ENCODE data around the gene GRAMD2A. TPM values are rescaled to one million over a fixed set of nuclear protein-coding genes. Genes with fewer than 3 reads are reported as not detected.

GRAMD2A gene
- total RNA-seq, 1 experiment from 2014 or later, result 1.2 TPM

DNA sequence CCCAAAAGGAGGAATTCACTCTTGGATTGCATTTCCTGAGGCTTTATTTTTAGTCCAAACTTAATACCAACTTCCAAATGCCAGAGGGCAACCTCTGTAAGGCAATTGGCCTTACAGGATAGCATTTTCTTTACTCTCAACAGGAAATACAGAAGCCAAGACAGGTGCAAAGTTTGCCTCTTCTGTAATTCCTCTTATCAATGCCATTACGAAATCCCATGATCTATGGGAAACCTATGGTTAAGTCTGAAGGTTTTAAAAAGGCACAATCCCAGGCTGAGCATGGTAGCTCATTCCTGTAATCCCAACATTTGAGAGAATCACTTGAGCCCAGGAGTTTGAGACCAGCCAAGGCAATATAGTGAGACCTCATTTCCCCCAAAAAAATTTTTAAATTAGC lies 18.5 kb upstream of the GRAMD2A start:
- TF ChIP-seq, protein P1, sequence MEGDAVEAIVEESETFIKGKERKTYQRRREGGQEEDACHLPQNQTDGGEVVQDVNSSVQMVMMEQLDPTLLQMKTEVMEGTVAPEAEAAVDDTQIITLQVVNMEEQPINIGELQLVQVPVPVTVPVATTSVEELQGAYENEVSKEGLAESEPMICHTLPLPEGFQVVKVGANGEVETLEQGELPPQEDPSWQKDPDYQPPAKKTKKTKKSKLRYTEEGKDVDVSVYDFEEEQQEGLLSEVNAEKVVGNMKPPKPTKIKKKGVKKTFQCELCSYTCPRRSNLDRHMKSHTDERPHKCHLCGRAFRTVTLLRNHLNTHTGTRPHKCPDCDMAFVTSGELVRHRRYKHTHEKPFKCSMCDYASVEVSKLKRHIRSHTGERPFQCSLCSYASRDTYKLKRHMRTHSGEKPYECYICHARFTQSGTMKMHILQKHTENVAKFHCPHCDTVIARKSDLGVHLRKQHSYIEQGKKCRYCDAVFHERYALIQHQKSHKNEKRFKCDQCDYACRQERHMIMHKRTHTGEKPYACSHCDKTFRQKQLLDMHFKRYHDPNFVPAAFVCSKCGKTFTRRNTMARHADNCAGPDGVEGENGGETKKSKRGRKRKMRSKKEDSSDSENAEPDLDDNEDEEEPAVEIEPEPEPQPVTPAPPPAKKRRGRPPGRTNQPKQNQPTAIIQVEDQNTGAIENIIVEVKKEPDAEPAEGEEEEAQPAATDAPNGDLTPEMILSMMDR (IDR thresholded peaks at IDR 0.05; ENCODE audit: insufficient read depth in 1 of 2, low read depth in 1 of 2, low read length in 1 of 2, severe bottlenecking in 1 of 2, unreplicated experiment in 1 of 2), result no peak

DNA sequence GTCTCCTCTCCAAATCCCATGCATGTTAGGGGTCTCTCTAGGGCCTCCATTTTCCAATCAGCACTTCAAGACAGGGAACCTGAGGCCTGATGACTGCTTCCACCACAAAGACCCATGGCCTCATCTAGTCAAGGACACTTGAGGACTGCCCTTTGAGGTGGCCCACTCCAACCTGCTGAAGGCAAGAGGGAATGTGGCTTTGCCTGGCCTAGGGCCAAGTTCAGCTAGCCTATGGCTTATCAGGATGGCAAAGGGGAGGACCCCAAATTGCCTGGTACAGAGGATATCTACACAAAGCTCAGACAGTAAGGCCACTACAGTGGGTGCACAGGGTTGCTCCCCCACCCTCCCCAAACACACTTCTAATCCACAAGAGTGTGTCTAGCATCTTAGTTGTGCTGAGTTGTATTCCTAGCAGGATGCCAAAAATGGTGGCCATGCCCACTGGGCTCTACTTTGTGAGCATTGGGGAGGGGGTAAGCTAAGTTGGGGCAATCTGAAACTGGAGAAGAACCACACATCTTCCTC lies 10.0 kb upstream of the GRAMD2A start:
- CTCF ChIA-PET, result no interaction called here
- Mint-ChIP-seq H3K4me1 (ENCODE audit: low read depth, unreplicated experiment) (no peaks in the 10 kb centered on the region), H3K9me3 (ENCODE audit: unreplicated experiment) (no peaks in the 10 kb centered on the region)

More for the DNA sequence above, 18.5 kb upstream of the GRAMD2A start:
- Mint-ChIP-seq H3K27me3 (ENCODE audit: insufficient read depth, unreplicated experiment) (no peaks in the 10 kb centered on the region), H3K4me3 (ENCODE audit: unreplicated experiment) (no peak overlapping the region), H3K36me3 (ENCODE audit: insufficient read depth, unreplicated experiment) (peaks cover 97% of the 10 kb centered on the region), H3K27ac (ENCODE audit: unreplicated experiment) (no peak overlapping the region), H3K9me3 (ENCODE audit: unreplicated experiment) (no peaks in the 10 kb centered on the region), H3K4me1 (ENCODE audit: low read depth, unreplicated experiment) (no peaks in the 10 kb centered on the region)
- Histone ChIP-seq H3K4me1 (peaks cover 5% of the 10 kb centered on the region; the same call in 1 of the 2 replicates), H3K9me3 (no peaks in the 10 kb centered on the region), H3K36me3 (ENCODE audit: control insufficient read depth, insufficient read depth, low read length) (peaks cover 3% of the 10 kb centered on the region), H3K4me3 (ENCODE audit: low read depth, low read length) (no peak overlapping the region), H3K27me3 (replicated peaks; ENCODE audit: control insufficient read depth, insufficient read depth, low read length) (no peaks in the 10 kb centered on the region)
- no peak for DNase-seq
- BruUV-seq (replicated peaks), result no TSS peak
- CTCF ChIA-PET, result interaction anchor here (1.8 kb wide), 1 partner anchor 11 kb away, joined by 6 read pairs; no protein-coding TSS in a partner anchor
- POLR2A ChIA-PET, result no interaction called here
- intact Hi-C loops (cut with micrococcal nuclease; ENCODE audit: unreplicated experiment), result no loop called here

DNA sequence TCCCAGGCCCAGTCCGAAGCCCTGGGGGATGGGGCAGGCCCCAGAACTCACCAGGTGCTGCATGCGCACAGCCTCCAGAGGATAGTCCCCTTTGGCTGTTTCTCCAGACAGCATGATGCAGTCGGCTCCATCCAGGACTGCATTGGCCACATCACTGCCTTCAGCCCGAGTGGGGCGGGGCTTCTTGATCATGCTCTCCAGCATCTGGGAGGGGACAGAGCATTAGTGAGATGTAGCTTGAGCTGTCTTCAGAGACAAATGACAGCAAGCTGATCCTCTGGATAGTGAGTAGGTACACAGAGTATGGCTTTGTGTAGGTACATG lies 9.1 kb upstream of the GRAMD2A start:
- Mint-ChIP-seq H3K36me3 (ENCODE audit: insufficient read depth, unreplicated experiment) (peaks cover 96% of the 10 kb centered on the region), H3K9me3 (ENCODE audit: unreplicated experiment) (no peaks in the 10 kb centered on the region), H3K4me1 (ENCODE audit: low read depth, unreplicated experiment) (no peaks in the 10 kb centered on the region), H3K4me3 (ENCODE audit: unreplicated experiment) (no peak overlapping the region), H3K27ac (ENCODE audit: unreplicated experiment) (no peak overlapping the region), H3K27me3 (ENCODE audit: insufficient read depth, unreplicated experiment) (no peaks in the 10 kb centered on the region)
- Histone ChIP-seq H3K27me3 (replicated peaks; ENCODE audit: control insufficient read depth, insufficient read depth, low read length) (no peaks in the 10 kb centered on the region), H3K9me3 (no peaks in the 10 kb centered on the region), H3K4me3 (ENCODE audit: low read depth, low read length) (no peak overlapping the region), H3K36me3 (ENCODE audit: control insufficient read depth, insufficient read depth, low read length) (peaks cover 20% of the 10 kb centered on the region), H3K4me1 (no peaks in the 10 kb centered on the region)
- CTCF ChIA-PET, result no interaction called here
- intact Hi-C loops (cut with micrococcal nuclease; ENCODE audit: unreplicated experiment), result no loop called here
- BruUV-seq (replicated peaks), result no TSS peak
- POLR2A ChIA-PET, result no interaction called here
- TF ChIP-seq, protein P1 (IDR thresholded peaks at IDR 0.05; ENCODE audit: insufficient read depth in 1 of 2, low read depth in 1 of 2, low read length in 1 of 2, severe bottlenecking in 1 of 2, unreplicated experiment in 1 of 2), result no peak
- no peak for DNase-seq

More for the DNA sequence above, 10.0 kb upstream of the GRAMD2A start:
- H3K27ac Mint-ChIP-seq (ENCODE audit: unreplicated experiment), result no peak overlapping the region
- no peaks in the 10 kb centered on the region for H3K9me3 ChIP-seq
- H3K4me1 ChIP-seq, result no peaks in the 10 kb centered on the region
- peaks cover 97% of the 10 kb centered on the region for H3K36me3 Mint-ChIP-seq (ENCODE audit: insufficient read depth, unreplicated experiment)
- POLR2A ChIA-PET, result no interaction called here
- no peak overlapping the region for H3K4me3 ChIP-seq (ENCODE audit: low read depth, low read length)
- H3K27me3 Mint-ChIP-seq (ENCODE audit: insufficient read depth, unreplicated experiment), result no peaks in the 10 kb centered on the region
- no peaks in the 10 kb centered on the region for H3K27me3 ChIP-seq (replicated peaks; ENCODE audit: control insufficient read depth, insufficient read depth, low read length)
- H3K4me3 Mint-ChIP-seq (ENCODE audit: unreplicated experiment), result no peak overlapping the region
- DNase-seq, result no peak
- intact Hi-C loops (cut with micrococcal nuclease; ENCODE audit: unreplicated experiment), result no loop called here
- peaks cover 20% of the 10 kb centered on the region for H3K36me3 ChIP-seq (ENCODE audit: control insufficient read depth, insufficient read depth, low read length)
- TF ChIP-seq, protein P1 (IDR thresholded peaks at IDR 0.05; ENCODE audit: insufficient read depth in 1 of 2, low read depth in 1 of 2, low read length in 1 of 2, severe bottlenecking in 1 of 2, unreplicated experiment in 1 of 2), result no peak
- BruUV-seq (replicated peaks), result no TSS peak
